NB4 (cell line): ENCODE data around the gene ZBBX.

ENCODE experiments used
- MYC ChIP-seq: IDR thresholded peaks from 2 replicates; pipeline ENCODE4 v1.6.1; 2011; ENCODE audit warnings: low read depth, low read length
- POLR2A ChIP-seq: IDR thresholded peaks from 2 replicates; pipeline ENCODE4 v1.6.1; 2011; ENCODE audit warnings: mild to moderate bottlenecking; ENCODE audit not compliant: insufficient read length; ENCODE audit errors: extremely low read depth
- TF ChIP-seq, protein P1 (sequence below): IDR thresholded peaks from one replicate; pipeline ENCODE4 v1.5.1; 2012; ENCODE audit warnings: low read depth, low read length
- TF ChIP-seq, protein P2 (sequence below): IDR thresholded peaks from 2 replicates; pipeline ENCODE4 v1.6.1; 2011; ENCODE audit warnings: low read depth, low read length

DNA sequence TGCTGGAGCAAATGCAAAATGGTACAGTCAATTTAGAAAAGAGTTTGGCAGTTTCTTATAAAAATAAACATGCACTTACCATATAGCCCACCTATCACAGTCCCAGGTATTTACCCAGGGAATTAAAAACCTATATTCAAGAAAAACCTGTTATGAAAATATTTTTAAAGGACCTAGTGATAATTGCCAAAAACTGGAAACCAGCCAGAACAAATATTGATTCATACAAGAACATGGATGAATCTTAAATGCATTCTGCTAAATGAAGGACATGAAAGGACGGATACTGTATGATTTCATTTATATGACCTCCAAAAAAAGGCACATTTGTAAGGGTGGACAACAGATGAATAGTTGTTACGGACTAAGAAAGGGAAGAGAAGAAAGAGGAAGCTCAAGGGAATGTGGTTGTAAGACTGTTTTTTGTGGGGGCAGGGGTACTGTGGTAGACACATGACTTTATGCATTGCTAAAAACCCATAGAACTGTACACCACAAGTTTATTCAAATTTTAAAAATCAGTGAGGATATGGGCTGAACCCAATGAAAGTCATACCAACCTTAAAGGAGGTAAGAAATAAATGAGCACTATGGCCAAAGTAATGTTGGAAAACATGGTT is 61.0 kb downstream of the ZBBX start:
- no peak for TF ChIP-seq POLR2A
- TF ChIP-seq, protein P1, sequence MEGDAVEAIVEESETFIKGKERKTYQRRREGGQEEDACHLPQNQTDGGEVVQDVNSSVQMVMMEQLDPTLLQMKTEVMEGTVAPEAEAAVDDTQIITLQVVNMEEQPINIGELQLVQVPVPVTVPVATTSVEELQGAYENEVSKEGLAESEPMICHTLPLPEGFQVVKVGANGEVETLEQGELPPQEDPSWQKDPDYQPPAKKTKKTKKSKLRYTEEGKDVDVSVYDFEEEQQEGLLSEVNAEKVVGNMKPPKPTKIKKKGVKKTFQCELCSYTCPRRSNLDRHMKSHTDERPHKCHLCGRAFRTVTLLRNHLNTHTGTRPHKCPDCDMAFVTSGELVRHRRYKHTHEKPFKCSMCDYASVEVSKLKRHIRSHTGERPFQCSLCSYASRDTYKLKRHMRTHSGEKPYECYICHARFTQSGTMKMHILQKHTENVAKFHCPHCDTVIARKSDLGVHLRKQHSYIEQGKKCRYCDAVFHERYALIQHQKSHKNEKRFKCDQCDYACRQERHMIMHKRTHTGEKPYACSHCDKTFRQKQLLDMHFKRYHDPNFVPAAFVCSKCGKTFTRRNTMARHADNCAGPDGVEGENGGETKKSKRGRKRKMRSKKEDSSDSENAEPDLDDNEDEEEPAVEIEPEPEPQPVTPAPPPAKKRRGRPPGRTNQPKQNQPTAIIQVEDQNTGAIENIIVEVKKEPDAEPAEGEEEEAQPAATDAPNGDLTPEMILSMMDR: no peak
- TF ChIP-seq, protein P2, sequence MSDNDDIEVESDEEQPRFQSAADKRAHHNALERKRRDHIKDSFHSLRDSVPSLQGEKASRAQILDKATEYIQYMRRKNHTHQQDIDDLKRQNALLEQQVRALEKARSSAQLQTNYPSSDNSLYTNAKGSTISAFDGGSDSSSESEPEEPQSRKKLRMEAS: 0 out of 2 replicates have a peak, but pooled peaks have one; percentile 7
- no peak for TF ChIP-seq MYC
